ENCODE results near the gene SSU72. TPM values are rescaled to one million over a fixed set of nuclear protein-coding genes. Genes with fewer than 3 reads are reported as not detected.
"Not testable (repeated sequence)": the region's sequence is repeated elsewhere in the genome, so short reads cannot be mapped to it uniquely, and the experiment has no call there.

Gene SSU72
- polyA plus RNA-seq, 1 donor (not counting 4 experiments of a cell fraction or from before 2014, with no cell fraction given), result 79.7 TPM

DNA sequence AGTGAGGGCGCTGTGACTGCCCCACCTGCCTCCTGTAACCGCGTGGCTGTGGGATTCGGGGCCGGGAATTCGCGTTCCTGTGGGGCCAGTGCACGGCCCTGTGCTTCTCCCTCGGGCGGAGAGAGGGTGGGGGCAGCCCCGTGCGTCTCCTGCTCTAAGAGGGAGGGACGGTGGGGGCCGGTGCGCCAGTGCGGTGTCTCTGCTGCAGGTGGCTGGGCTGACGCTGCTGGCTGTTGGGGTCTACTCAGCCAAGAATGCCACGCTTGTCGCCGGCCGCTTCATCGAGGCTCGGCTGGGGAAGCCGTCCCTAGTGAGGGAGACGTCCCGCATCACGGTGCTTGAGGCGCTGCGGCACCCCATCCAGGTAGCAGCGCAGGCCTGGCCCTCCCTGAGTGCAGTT is 52.1 kb downstream of the SSU72 start:
- H3K4me3 ChIP-seq (ENCODE audit: control insufficient read depth in 2 of 3, extremely low read depth in 1 of 3, insufficient read depth in 2 of 3, low read depth in 1 of 3, low read length in 3 of 3); H3K79me2 ChIP-seq (ENCODE audit: control insufficient read depth, insufficient read depth, low read length); dilution Hi-C loops (cut with MboI; ENCODE audit: extremely low pct_ligation_motif_present, low sequenced_read_pairs); H3K9me1 ChIP-seq (ENCODE audit: control insufficient read depth, extremely low read depth, insufficient read depth, low read length); FAIRE-seq; DNase-seq (ENCODE audit: low read depth, low spot score); H3K9me3 ChIP-seq (ENCODE audit: control insufficient read depth, low read depth, low read length); H3K27ac ChIP-seq (ENCODE audit: control insufficient read depth, insufficient read depth, low read length); H3K4me1 ChIP-seq (ENCODE audit: control insufficient read depth, extremely low read depth, insufficient read depth, low read length); H3K4me2 ChIP-seq (ENCODE audit: control insufficient read depth, extremely low read depth, insufficient read depth, low read depth, low read length); H2AFZ ChIP-seq (ENCODE audit: control insufficient read depth, low read length); H3K9ac ChIP-seq (ENCODE audit: control insufficient read depth, extremely low read depth, insufficient read depth, low read length); H4K20me1 ChIP-seq (ENCODE audit: control insufficient read depth, extremely low read depth, insufficient read depth, low read length); H3K27me3 ChIP-seq (ENCODE audit: control insufficient read depth, extremely low read depth, insufficient read depth, low read length): not testable (repeated sequence)
- H3K36me3 ChIP-seq (ENCODE audit: control insufficient read depth in 2 of 2, extremely low read depth in 1 of 2, insufficient read depth in 2 of 2, low read length in 2 of 2), result peaks cover 9 to 11% of the 10 kb centered on the region in 2 experiments

DNA sequence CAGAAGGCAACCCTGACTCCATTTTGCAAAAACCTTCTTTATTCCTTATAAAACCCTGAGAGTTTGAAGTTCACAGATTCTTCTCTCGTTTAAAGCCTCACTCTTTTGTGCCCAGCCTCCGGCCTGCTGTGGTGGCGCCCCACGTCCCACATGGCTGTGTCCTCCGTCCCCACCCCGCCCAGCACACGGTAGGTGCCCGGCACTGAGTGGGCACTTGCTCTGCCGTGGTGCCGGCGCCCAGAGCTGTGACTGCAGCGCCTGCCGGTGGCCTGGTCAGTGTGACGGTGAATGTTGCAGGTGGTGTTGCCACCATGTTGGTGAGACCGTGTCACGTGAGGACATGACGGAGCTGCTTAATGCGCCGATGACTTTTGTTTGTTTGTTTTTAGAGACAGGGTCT is 53.3 kb downstream of the SSU72 start:
- Histone ChIP-seq H4K20me1 (ENCODE audit: control insufficient read depth, extremely low read depth, insufficient read depth, low read length) (no peaks in the 10 kb centered on the region), H3K4me1 (ENCODE audit: control insufficient read depth, extremely low read depth, insufficient read depth, low read length) (no peaks in the 10 kb centered on the region), H2AFZ (ENCODE audit: control insufficient read depth, low read length) (no peak overlapping the region), H3K9me1 (ENCODE audit: control insufficient read depth, extremely low read depth, insufficient read depth, low read length) (peaks cover 2% of the 10 kb centered on the region), H3K36me3 (ENCODE audit: control insufficient read depth in 2 of 2, extremely low read depth in 1 of 2, insufficient read depth in 2 of 2, low read length in 2 of 2) (peaks cover 5 to 9% of the 10 kb centered on the region in 2 experiments), H3K79me2 (ENCODE audit: control insufficient read depth, insufficient read depth, low read length) (no peaks in the 10 kb centered on the region), H3K9ac (ENCODE audit: control insufficient read depth, extremely low read depth, insufficient read depth, low read length) (no peak overlapping the region), H3K27ac (ENCODE audit: control insufficient read depth, insufficient read depth, low read length) (no peak overlapping the region), H3K27me3 (ENCODE audit: control insufficient read depth, extremely low read depth, insufficient read depth, low read length) (no peaks in the 10 kb centered on the region), H3K4me2 (ENCODE audit: control insufficient read depth, extremely low read depth, insufficient read depth, low read depth, low read length) (no peak overlapping the region), H3K9me3 (ENCODE audit: control insufficient read depth, low read depth, low read length) (no peaks in the 10 kb centered on the region), H3K4me3 (ENCODE audit: control insufficient read depth in 2 of 3, extremely low read depth in 1 of 3, insufficient read depth in 2 of 3, low read depth in 1 of 3, low read length in 3 of 3) (no peak overlapping the region)
- FAIRE-seq, result no peak
- dilution Hi-C loops (cut with MboI; ENCODE audit: extremely low pct_ligation_motif_present, low sequenced_read_pairs), result no loop called here
- DNase-seq (ENCODE audit: low read depth, low spot score), result no peak
- TF ChIP-seq, protein P1, sequence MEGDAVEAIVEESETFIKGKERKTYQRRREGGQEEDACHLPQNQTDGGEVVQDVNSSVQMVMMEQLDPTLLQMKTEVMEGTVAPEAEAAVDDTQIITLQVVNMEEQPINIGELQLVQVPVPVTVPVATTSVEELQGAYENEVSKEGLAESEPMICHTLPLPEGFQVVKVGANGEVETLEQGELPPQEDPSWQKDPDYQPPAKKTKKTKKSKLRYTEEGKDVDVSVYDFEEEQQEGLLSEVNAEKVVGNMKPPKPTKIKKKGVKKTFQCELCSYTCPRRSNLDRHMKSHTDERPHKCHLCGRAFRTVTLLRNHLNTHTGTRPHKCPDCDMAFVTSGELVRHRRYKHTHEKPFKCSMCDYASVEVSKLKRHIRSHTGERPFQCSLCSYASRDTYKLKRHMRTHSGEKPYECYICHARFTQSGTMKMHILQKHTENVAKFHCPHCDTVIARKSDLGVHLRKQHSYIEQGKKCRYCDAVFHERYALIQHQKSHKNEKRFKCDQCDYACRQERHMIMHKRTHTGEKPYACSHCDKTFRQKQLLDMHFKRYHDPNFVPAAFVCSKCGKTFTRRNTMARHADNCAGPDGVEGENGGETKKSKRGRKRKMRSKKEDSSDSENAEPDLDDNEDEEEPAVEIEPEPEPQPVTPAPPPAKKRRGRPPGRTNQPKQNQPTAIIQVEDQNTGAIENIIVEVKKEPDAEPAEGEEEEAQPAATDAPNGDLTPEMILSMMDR (optimal IDR thresholded peaks at IDR 0.05 in 1 of 3, IDR thresholded peaks at IDR 0.05 in 1 of 3, conservative IDR thresholded peaks at IDR 0.05 in 1 of 3; ENCODE audit: extremely low read depth in 1 of 3, insufficient read depth in 2 of 3, low read length in 3 of 3), result no peak
- no peak for TF ChIP-seq EZH2 (IDR thresholded peaks at IDR 0.05; ENCODE audit: low read length)

DNA sequence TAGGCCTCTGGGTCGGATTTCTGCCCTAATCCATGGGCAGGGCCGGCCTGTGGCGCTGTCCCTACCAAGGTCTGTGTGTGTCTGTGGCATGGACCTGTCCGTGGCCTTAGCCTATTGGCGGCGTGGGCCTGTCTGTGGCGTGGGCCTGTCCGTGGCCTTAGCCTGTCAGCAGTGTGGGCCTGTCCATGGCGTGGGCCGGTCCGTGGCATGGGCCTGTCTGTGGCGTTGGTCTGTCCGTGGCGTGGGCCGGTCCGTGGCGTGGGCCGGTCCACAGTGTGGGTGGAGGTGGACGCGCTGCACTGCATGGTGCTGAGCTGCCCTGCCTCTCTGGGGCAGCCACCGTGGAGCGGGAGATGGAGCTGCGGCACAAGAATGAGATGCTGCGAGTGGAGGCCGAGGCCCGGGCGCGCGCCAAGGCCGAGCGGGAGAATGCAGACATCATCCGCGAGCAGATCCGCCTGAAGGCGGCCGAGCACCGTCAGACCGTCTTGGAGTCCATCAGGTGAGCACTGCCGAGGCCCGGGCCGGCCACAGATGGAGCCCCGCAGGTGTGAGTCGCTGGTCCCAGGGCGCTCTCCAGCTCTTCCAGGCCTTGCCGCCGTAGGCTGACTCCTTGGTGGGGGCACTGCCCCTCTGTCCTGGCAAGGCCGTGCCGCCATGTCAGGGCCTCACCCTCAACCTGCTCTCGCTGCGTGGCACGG is 54.7 kb downstream of the SSU72 start:
- dilution Hi-C loops (cut with MboI; ENCODE audit: extremely low pct_ligation_motif_present, low sequenced_read_pairs); H3K27ac ChIP-seq (ENCODE audit: control insufficient read depth, insufficient read depth, low read length); H3K9me1 ChIP-seq (ENCODE audit: control insufficient read depth, extremely low read depth, insufficient read depth, low read length): not testable (repeated sequence)

DNA sequence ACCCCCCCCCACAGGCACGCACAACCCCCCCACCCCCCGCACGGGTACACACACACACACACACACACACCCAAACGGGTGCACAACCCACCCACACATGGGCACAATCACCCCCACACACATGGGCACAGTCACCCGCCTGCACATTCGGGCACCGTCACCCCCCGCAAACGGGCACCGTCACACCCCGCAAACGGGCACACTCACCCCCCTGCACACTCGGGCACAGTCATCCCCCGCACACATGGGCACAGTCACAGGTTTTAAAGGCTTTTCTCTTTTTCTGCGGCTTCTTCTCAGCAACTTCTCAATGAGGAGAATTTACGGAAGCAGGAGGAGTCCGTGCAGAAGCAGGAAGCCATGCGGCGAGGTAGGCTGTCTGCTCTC is 56.0 kb downstream of the SSU72 start:
- H3K27me3 ChIP-seq (ENCODE audit: control insufficient read depth, extremely low read depth, insufficient read depth, low read length); H3K4me2 ChIP-seq (ENCODE audit: control insufficient read depth, extremely low read depth, insufficient read depth, low read depth, low read length); H3K9me1 ChIP-seq (ENCODE audit: control insufficient read depth, extremely low read depth, insufficient read depth, low read length); FAIRE-seq; H3K4me3 ChIP-seq (ENCODE audit: control insufficient read depth in 2 of 3, extremely low read depth in 1 of 3, insufficient read depth in 2 of 3, low read depth in 1 of 3, low read length in 3 of 3); H4K20me1 ChIP-seq (ENCODE audit: control insufficient read depth, extremely low read depth, insufficient read depth, low read length); H2AFZ ChIP-seq (ENCODE audit: control insufficient read depth, low read length); DNase-seq (ENCODE audit: low read depth, low spot score); dilution Hi-C loops (cut with MboI; ENCODE audit: extremely low pct_ligation_motif_present, low sequenced_read_pairs); H3K27ac ChIP-seq (ENCODE audit: control insufficient read depth, insufficient read depth, low read length); H3K9ac ChIP-seq (ENCODE audit: control insufficient read depth, extremely low read depth, insufficient read depth, low read length); H3K9me3 ChIP-seq (ENCODE audit: control insufficient read depth, low read depth, low read length); H3K4me1 ChIP-seq (ENCODE audit: control insufficient read depth, extremely low read depth, insufficient read depth, low read length): not testable (repeated sequence)
- Histone ChIP-seq H3K36me3 (ENCODE audit: control insufficient read depth in 2 of 2, extremely low read depth in 1 of 2, insufficient read depth in 2 of 2, low read length in 2 of 2) (peaks cover 10 to 13% of the 10 kb centered on the region in 2 experiments), H3K79me2 (ENCODE audit: control insufficient read depth, insufficient read depth, low read length) (peaks cover 17% of the 10 kb centered on the region)

More for the DNA sequence above, 54.7 kb downstream of the SSU72 start:
- H2AFZ ChIP-seq (ENCODE audit: control insufficient read depth, low read length); H3K4me2 ChIP-seq (ENCODE audit: control insufficient read depth, extremely low read depth, insufficient read depth, low read depth, low read length); H3K27me3 ChIP-seq (ENCODE audit: control insufficient read depth, extremely low read depth, insufficient read depth, low read length); FAIRE-seq; H3K9me3 ChIP-seq (ENCODE audit: control insufficient read depth, low read depth, low read length); H4K20me1 ChIP-seq (ENCODE audit: control insufficient read depth, extremely low read depth, insufficient read depth, low read length); H3K4me3 ChIP-seq (ENCODE audit: control insufficient read depth in 2 of 3, extremely low read depth in 1 of 3, insufficient read depth in 2 of 3, low read depth in 1 of 3, low read length in 3 of 3); DNase-seq (ENCODE audit: low read depth, low spot score); H3K4me1 ChIP-seq (ENCODE audit: control insufficient read depth, extremely low read depth, insufficient read depth, low read length); H3K79me2 ChIP-seq (ENCODE audit: control insufficient read depth, insufficient read depth, low read length); H3K36me3 ChIP-seq (ENCODE audit: control insufficient read depth in 2 of 2, extremely low read depth in 1 of 2, insufficient read depth in 2 of 2, low read length in 2 of 2); H3K9ac ChIP-seq (ENCODE audit: control insufficient read depth, extremely low read depth, insufficient read depth, low read length): not testable (repeated sequence)

Data from keratinocyte (primary cell).